ENCODE results near the gene GALNT5.

GALNT5 gene

DNA sequence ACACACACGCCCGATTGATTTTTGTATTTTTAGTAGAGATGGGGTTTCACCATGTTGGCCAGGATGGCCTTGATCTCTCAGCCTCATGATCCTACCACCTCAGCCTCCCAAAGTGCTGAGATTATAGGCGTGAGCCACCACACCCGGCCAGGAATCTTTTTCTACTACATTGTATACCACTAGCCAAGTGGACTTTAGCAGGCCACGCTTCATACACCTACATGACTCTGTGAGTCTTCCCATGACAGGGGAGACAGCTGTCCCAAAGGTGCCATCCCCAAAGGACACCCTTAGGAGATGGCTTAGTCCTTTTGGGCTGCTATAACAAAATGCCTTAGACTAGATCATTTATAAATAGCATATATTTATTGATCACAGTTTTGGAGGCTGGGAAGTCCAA, 35.3 kb downstream of the GALNT5 start:
- H2AFZ ChIP-seq (ENCODE audit: low read depth, low read length) = no peak overlapping the region

DNA sequence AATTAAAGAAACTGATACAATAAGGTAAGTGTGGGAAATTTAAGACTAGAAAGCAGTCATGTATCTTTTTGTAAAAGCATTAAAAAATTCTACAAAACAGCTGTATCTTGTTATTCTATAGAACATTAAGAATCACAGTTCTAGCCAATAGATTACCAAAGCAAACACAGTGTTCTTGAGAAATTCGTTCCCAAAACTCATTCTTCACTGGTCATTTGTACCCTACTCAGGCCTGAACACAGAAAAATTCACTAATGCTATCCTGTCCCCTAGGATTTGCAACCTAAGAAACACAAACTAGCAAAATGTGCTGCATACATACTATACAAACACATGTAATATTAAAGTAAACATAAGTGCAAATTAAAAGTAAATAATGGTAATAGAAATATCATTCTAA, 39.0 kb downstream of the GALNT5 start:
- H3K27ac ChIP-seq (ENCODE audit: low read length) = no peak overlapping the region
- TF ChIP-seq, protein P1, sequence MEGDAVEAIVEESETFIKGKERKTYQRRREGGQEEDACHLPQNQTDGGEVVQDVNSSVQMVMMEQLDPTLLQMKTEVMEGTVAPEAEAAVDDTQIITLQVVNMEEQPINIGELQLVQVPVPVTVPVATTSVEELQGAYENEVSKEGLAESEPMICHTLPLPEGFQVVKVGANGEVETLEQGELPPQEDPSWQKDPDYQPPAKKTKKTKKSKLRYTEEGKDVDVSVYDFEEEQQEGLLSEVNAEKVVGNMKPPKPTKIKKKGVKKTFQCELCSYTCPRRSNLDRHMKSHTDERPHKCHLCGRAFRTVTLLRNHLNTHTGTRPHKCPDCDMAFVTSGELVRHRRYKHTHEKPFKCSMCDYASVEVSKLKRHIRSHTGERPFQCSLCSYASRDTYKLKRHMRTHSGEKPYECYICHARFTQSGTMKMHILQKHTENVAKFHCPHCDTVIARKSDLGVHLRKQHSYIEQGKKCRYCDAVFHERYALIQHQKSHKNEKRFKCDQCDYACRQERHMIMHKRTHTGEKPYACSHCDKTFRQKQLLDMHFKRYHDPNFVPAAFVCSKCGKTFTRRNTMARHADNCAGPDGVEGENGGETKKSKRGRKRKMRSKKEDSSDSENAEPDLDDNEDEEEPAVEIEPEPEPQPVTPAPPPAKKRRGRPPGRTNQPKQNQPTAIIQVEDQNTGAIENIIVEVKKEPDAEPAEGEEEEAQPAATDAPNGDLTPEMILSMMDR (IDR thresholded peaks at IDR 0.05; ENCODE audit: low read depth, low read length) = no peak
- no peak for TF ChIP-seq EZH2phosphoT487 (IDR thresholded peaks at IDR 0.05; ENCODE audit: low read depth)
- H3K4me2 ChIP-seq (ENCODE audit: low read length) = no peak overlapping the region
- no peak overlapping the region for H2AFZ ChIP-seq (ENCODE audit: low read depth, low read length)
- H3K9me3 ChIP-seq (ENCODE audit: insufficient read depth, low read length) = no peaks in the 10 kb centered on the region
- H3K79me2 ChIP-seq (ENCODE audit: low read length) = no peaks in the 10 kb centered on the region
- H3K36me3 ChIP-seq (replicated peaks; ENCODE audit: low read depth, low read length) = no peaks in the 10 kb centered on the region
- H4K20me1 ChIP-seq (ENCODE audit: insufficient read depth, low read length) = no peaks in the 10 kb centered on the region
- peaks cover 7% of the 10 kb centered on the region for H3K4me1 ChIP-seq (ENCODE audit: low read length)
- no peak overlapping the region for H3K9ac ChIP-seq (ENCODE audit: low read length)
- no peak overlapping the region for H3K4me3 ChIP-seq (ENCODE audit: low read length)
- no peaks in the 10 kb centered on the region for H3K27me3 ChIP-seq (ENCODE audit: low read depth, low read length)

More for the DNA sequence above, 35.3 kb downstream of the GALNT5 start:
- Histone ChIP-seq H3K27ac (ENCODE audit: low read length) (no peak overlapping the region), H3K9ac (ENCODE audit: low read length) (no peak overlapping the region), H4K20me1 (ENCODE audit: insufficient read depth, low read length) (no peaks in the 10 kb centered on the region), H3K79me2 (ENCODE audit: low read length) (no peaks in the 10 kb centered on the region), H3K9me3 (ENCODE audit: insufficient read depth, low read length) (no peaks in the 10 kb centered on the region), H3K4me1 (ENCODE audit: low read length) (peaks cover 4% of the 10 kb centered on the region; the same call in 1 of the 2 replicates), H3K27me3 (ENCODE audit: low read depth, low read length) (no peaks in the 10 kb centered on the region), H3K4me2 (ENCODE audit: low read length) (no peak overlapping the region), H3K4me3 (ENCODE audit: low read length) (no peak overlapping the region), H3K36me3 (replicated peaks; ENCODE audit: low read depth, low read length) (no peaks in the 10 kb centered on the region)
- TF ChIP-seq EZH2phosphoT487 (IDR thresholded peaks at IDR 0.05; ENCODE audit: low read depth) = no peak
- TF ChIP-seq, protein P1 (IDR thresholded peaks at IDR 0.05; ENCODE audit: low read depth, low read length) = no peak

DNA sequence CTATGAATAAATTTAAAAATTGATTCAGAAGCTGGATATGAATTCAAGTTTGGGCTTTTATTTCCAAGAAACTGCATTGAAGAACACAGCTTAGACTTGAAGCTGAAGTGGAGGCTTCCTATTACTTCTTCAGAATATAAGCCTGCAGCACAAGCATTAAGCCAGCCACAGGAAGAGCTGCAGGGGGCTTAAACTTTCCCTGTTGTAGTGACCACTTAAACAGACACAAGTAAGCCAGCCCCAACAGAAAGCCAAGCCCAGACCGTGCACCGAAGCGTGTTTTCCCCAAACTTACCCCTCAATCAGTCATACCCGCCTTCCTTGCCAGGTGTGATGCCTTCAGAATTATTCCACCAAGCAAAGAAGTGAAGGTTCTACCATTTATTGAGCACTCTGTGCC, 39.5 kb downstream of the GALNT5 start:
- H3K4me1 ChIP-seq (ENCODE audit: low read length) = peaks cover 12% of the 10 kb centered on the region
- no peak overlapping the region for H2AFZ ChIP-seq (ENCODE audit: low read depth, low read length)
- TF ChIP-seq EZH2phosphoT487 (IDR thresholded peaks at IDR 0.05; ENCODE audit: low read depth) = no peak
- TF ChIP-seq, protein P1 (IDR thresholded peaks at IDR 0.05; ENCODE audit: low read depth, low read length) = no peak
- no peak overlapping the region for H3K4me3 ChIP-seq (ENCODE audit: low read length)
- no peak overlapping the region for H3K4me2 ChIP-seq (ENCODE audit: low read length)
- no peak overlapping the region for H3K9ac ChIP-seq (ENCODE audit: low read length)
- H3K9me3 ChIP-seq (ENCODE audit: insufficient read depth, low read length) = no peaks in the 10 kb centered on the region
- no peaks in the 10 kb centered on the region for H3K27me3 ChIP-seq (ENCODE audit: low read depth, low read length)
- H4K20me1 ChIP-seq (ENCODE audit: insufficient read depth, low read length) = no peaks in the 10 kb centered on the region
- H3K79me2 ChIP-seq (ENCODE audit: low read length) = no peaks in the 10 kb centered on the region
- H3K27ac ChIP-seq (ENCODE audit: low read length) = no peak overlapping the region
- H3K36me3 ChIP-seq (replicated peaks; ENCODE audit: low read depth, low read length) = no peaks in the 10 kb centered on the region

- Histone ChIP-seq H3K4me2 (ENCODE audit: low read length) (no peak overlapping the region), H3K9ac (ENCODE audit: low read length) (peak overlapping the region; percentile 1; the same call in 1 of the 2 replicates), H2AFZ (ENCODE audit: low read depth, low read length) (peak overlapping the region; percentile 27; the same call in 1 of the 2 replicates), H3K36me3 (replicated peaks; ENCODE audit: low read depth, low read length) (no peaks in the 10 kb centered on the region), H4K20me1 (ENCODE audit: insufficient read depth, low read length) (no peaks in the 10 kb centered on the region), H3K27me3 (ENCODE audit: low read depth, low read length) (peaks cover 15% of the 10 kb centered on the region; the same call in 1 of the 2 replicates), H3K79me2 (ENCODE audit: low read length) (no peaks in the 10 kb centered on the region), H3K4me3 (ENCODE audit: low read length) (no peak overlapping the region), H3K9me3 (ENCODE audit: insufficient read depth, low read length) (no peaks in the 10 kb centered on the region), H3K4me1 (ENCODE audit: low read length) (peaks cover 22% of the 10 kb centered on the region), H3K27ac (ENCODE audit: low read length) (no peak overlapping the region)
- TF ChIP-seq EZH2phosphoT487 (IDR thresholded peaks at IDR 0.05; ENCODE audit: low read depth) = no peak
- TF ChIP-seq, protein P1 (IDR thresholded peaks at IDR 0.05; ENCODE audit: low read depth, low read length) = no peak
Observed at GRCh38 chr2:157301307-157301706, 43.8 kb downstream of the GALNT5 start.

All from OCI-LY3 (cell line).